ENCODE measurements around the gene GPT2.
"Not testable (repeated sequence)": the region's sequence is repeated elsewhere in the genome, so short reads cannot be mapped to it uniquely, and the experiment has no call there.

DNA sequence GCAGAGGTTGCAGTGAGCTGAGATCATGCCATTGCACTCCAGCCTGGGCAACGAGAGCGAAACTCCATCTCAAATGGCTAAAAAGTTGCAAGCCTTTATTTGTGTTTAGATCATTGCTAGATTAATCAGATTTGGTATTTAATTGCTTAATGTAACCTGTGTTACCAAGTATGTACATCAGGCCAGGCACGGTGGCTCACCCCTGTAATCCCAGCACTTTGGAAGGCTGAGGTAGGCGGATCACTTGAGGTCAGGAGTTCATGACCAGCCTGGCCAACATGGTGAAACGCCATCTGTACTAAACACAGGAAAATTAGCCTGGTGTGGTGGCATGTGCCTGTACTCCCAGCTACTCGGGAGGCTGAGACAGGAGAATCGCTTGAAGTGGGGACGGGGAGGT is 60.6 kb downstream of the GPT2 start:
- TF ChIP-seq CTCF (IDR thresholded peaks at IDR 0.05): not testable (repeated sequence)
- TF ChIP-seq, protein P1, sequence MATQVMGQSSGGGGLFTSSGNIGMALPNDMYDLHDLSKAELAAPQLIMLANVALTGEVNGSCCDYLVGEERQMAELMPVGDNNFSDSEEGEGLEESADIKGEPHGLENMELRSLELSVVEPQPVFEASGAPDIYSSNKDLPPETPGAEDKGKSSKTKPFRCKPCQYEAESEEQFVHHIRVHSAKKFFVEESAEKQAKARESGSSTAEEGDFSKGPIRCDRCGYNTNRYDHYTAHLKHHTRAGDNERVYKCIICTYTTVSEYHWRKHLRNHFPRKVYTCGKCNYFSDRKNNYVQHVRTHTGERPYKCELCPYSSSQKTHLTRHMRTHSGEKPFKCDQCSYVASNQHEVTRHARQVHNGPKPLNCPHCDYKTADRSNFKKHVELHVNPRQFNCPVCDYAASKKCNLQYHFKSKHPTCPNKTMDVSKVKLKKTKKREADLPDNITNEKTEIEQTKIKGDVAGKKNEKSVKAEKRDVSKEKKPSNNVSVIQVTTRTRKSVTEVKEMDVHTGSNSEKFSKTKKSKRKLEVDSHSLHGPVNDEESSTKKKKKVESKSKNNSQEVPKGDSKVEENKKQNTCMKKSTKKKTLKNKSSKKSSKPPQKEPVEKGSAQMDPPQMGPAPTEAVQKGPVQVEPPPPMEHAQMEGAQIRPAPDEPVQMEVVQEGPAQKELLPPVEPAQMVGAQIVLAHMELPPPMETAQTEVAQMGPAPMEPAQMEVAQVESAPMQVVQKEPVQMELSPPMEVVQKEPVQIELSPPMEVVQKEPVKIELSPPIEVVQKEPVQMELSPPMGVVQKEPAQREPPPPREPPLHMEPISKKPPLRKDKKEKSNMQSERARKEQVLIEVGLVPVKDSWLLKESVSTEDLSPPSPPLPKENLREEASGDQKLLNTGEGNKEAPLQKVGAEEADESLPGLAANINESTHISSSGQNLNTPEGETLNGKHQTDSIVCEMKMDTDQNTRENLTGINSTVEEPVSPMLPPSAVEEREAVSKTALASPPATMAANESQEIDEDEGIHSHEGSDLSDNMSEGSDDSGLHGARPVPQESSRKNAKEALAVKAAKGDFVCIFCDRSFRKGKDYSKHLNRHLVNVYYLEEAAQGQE (IDR thresholded peaks at IDR 0.05; ENCODE audit: insufficient read depth in 1 of 2, low read depth in 2 of 2, low read length in 1 of 2): not testable (repeated sequence)
